GM21390 (cell line): ENCODE measurements around the gene NTF3.

Source experiments
- ATAC-seq: cut with Tn5 transposase; IDR thresholded peaks from one replicate; pipeline ENCODE4 v1.9.1; 2021; ENCODE audit not compliant: unreplicated experiment

NTF3 gene

DNA sequence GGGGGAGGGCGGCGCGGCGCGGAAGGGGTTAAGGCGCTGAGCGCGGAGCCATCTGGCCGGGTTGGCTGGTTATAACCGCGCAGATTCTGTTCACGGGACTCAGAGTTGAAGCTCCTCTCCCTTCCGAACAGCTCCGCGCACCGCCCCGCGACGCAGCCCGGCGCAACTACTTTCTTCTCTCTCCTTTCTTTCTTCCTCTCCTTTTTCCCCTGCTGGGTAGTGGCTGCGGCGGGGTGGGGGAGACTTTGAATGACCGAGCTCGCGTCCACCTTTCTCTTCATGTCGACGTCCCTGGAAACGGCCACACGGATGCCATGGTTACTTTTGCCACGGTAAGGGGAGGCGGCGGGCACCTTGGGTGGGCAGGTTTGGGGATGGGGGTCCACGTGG, at the start of gene NTF3:
TSS of gene NTF3 (plus strand) at position 98 of the 390 bp plus-strand sequence. CDS start at position 315, 217 bp downstream.
- ATAC-seq: no peak

DNA sequence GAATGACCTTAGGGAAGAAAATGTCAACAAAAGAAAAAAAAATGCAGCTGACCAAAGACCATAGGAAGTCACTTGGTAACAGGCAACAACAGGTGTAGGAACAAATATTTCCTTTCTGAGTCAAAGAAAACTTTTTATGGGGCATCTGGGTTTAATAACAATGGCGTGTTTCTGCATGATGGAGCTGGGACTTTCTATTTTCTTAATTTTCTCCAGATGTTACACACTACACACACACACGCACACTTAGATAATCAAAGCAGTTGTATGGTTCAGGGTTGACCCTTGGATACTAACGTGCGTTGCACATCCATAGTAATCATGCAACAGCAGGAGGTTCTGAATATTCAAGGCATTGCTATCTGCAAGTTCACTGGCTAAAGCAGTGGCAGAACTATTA, 47.9 kb upstream of the NTF3 start:
- ATAC-seq: no peak

DNA sequence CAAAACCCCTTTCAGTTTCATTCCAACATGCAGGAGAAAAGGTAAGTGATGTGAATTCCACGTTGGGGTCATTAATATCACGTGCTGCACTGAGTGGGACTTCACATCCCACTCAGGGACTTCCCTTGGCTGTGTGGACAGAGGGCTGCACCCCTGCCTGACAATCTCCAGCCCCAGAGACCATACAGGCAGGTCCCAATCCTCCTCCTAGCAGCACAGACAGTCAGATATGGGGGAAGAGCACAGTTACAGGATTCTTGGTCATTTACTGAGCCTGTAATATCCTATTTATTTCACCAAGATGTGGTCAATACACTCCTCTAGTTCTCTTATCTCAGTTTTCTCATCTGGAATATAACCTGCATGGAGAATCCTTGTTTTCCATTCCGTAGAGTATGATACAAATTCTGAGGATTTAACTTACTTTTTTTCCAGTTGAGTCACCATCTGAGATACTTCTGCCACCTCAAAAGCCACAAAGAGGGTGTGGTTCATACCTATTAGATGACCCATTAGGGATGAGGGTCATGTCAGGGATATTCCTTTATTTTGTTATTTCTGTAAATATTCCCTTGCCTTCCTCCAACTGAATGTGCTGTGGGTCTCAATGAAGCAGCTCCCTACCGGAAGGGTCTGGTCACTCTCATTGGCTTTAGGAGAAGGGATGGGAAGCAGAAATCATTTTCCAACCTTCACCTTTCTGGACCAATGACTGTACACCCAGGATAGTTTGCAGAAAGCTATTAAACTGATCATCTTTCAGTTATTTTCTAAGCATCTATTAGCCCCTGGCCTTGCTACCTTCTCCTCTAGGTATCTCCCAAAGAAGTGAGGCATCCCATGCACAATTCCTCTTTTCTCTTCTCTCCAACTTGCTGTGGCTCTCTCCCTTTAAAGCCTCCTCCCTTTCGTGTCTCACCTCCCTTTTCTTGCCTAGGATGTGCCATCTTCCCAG, 43.0 kb upstream of the NTF3 start:
- ATAC-seq: no peak

DNA sequence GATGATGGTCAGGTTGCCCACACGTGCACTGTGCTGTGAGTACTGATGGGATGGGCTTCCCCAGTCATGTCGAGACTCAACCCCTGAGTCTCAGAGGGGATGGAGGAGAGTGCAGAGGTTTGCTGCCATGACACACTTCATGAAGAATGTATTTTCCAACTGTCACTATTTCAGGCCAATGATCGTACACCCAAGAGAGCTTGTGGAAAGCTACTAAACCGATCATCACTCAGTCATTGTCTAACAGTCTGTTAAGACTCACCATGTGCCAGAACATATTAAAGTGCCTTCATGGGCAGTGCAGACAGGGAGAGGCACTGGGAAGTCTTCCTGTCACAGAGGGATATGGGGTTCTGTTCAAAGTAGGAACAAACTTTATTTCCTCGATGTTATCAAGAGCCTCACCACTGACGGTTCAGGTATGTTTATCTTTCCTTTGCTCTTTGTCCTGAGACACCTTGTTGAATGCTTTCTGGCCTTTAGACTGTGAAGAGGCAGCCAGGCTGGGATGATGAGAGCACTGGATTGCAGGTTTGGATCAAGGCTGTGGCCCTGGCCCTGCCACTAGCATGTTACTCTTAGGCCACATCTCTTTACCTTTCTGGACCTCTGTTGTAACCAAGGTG, 41.6 kb upstream of the NTF3 start:
- no peak for ATAC-seq

DNA sequence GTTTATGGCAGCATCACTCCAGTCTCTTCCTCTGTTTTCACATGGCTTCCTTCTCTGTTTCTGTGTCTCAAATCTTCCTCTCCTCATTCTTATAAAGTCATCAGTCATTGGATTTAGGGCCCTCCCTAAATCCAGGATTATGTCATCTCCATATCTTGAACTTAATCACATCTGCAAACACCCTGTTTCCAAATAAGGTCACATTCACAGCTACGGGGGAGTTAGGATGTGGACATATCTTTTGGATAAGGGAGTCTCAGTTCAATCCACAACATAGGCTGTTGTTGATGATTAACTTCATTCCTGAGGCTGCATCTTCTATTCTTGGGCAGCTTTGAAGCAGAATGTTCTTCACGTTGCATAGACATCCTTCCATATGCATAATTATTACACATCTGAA, 40.3 kb upstream of the NTF3 start:
- ATAC-seq: no peak

DNA sequence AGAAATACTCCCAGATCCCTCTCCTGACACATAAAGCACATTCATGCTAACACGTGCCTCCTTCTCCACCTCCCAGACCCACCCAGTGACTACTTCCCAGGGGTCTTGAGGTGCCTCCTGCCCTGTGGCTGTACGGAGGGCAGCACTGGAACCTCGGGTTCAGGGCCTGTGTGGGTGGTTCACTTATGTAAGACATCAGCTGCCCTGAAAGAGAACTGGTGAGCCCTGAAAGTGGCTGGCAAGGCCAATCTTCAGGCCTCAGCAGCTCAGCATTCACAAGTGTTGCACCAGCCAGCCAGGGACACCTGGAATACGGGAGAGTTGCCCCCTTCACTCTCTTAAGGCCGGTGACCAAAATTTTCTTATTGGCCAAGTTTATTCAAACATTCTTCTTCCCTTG, 38.9 kb upstream of the NTF3 start:
- no peak for ATAC-seq

DNA sequence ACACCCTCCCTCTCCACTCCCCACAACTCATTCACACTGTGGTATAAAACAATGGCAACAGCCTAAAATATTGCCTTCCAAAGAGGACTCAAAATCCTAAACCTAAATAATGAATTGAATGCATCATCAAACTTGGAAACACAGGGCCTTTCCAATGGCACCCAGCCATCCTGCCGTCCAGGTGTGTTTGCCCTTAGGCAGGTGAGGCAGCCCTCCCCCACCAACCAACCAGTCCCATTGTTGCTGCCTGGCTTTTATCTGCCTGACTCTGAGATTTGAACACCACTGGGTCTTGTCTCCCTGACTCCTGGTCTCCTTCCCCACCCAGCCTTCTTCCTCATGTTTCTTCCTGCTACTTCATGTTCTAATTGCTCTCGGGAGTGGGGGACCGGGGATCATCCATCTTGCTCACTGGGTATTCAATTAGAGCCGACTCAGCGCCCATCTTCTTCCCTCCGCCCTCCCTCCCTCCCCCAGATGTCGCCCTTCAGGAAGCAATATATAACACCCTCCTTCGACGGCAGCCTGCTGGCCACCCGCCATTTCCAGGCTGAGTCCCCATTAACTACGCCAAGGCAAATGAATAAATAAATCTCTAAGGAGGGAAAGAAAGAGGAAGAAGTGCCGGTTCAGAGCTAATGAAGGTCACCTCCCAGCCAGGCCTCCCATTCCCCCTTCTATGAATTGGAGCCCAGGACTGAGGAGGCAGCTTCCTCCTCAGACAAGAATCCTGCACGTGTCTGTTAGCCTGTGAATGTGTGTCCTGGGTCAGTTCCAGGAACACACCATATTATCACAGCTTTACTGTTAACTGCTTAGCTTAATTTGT, 36.3 kb upstream of the NTF3 start:
- ATAC-seq: no peak

DNA sequence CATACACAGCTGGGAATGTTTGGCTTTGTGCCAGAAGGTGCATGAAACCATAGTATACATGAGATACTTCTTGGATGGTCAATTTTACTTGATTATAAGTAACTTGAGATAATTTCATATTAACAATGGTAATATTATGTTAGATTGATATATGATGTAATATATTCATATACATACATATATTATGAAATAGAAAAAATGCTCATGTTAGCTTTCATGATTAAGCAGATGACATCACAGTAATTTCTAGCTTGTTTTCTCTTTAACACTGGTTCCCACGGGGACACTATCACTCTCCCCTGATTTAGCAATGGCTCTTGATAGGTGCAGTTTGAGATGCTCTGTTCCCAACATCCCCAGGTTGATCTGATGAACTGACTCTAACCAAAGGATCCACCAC, 35.4 kb upstream of the NTF3 start:
- no peak for ATAC-seq

DNA sequence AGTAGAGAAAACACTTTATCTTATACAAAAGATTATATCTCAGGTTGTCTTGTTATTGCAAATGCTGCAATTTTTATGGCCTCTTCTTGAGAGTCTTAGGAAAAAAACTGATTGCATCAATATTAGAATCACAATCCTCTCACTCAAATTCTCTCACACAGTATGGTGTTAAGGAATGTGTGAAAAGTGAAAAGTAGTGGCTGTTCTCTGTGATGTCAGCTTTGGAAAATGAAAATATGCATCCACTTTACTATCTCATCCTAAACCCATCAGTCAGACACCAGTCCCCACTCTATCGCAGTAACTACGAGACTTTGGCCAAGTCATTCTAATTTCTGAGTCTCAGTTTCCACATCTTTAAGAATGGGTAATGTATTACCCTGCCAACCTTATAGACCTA, 32.6 kb upstream of the NTF3 start:
- no peak for ATAC-seq

DNA sequence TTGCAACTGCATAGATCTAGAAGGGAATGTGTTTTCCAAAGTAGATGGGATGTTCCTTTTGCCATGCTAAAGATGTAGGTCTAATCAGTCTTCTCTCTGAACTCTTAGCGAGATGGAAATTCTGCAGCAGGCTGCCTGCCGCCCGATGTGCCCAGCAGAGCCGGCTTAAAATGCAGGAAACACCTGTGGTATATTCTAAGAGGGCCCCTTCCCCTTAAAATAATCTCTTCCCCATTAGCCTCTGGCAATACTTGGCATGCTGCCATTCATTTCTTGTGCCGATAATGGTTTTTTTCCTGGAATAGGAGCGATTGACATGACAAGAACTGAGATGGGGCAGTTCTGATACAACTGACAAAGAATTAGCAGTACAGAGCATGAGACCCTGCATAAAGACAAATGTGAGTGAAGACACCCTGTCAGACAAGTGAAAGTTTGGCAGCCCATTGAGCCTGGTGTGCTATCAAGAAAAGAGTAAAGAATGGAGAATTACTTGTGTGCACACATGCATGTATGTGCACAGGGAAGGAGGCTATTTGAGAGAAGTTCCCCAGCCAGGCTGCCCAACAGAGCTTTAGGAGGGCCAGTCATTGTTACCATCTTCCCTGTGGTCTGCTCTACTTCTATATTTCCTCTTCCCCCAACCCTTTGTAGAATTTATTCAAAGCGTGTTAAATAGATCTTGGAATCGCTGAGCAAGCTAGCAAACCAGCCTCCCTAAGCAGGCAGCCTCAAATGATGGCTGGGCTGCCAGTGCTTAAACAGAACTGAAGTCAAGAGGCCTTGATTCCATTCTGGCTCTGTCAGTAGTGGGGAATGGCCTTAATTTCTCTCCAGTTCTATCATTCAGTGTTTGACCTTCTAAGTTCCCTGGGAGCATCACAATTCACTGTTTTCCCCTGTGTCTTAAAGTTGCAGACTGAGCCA, 29.6 kb upstream of the NTF3 start:
- ATAC-seq: no peak

DNA sequence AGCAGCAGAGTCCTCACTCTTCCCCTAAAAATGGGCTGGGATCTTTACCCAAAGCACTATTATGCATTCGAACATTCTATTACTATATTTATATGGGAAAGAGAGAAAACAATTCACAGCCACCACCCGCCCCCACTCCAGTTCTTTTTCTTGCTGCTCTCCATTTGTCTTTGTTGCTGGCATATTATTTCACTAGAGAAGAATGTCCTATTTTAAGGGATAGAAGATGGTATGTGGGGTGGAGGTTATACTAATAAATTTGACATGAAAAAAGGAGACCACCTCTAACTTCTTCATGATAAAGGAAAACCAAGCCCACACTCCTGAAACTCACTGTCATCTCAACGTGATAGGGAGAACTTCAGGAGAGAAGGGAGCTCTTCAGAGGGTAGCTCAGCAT, 28.5 kb upstream of the NTF3 start:
- no peak for ATAC-seq

DNA sequence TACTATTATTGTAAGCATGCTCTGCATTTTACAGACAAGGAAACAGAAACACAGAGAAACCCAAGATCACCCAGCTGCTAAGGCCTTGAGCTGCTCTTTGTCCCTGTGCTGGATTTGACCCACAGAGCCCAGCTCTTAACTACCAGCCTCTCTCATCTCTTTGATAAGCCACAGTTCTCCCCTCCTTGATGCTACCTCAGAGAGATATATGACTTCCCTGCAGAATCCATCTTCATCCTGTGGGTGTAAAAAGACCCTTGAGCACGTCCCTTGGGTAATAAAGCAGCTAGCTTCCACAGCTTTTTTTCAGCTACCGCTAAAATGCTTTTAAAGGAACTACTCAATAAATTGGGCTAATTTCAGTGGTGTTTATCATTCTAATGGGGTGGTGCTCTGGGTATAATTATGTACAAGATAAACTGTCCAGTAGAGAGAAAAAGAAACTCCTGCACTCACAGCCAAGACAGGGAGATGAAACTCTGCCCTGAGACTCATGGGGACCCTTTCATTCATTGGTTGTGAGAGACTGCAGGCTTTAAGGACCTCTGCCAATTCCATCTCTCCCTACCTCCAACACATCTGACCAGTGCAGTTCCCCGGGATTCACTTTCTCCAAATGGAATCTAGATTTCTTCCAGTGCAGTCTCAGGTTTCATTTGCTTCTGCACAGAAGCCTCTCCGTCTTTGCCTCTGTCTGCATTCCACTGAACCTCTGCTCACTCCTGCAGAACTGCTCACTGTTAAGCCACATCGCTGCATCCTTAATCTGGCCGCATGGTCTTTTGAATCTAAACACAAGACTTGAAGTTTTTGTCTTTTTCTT, 24.7 kb upstream of the NTF3 start:
- ATAC-seq: no peak

DNA sequence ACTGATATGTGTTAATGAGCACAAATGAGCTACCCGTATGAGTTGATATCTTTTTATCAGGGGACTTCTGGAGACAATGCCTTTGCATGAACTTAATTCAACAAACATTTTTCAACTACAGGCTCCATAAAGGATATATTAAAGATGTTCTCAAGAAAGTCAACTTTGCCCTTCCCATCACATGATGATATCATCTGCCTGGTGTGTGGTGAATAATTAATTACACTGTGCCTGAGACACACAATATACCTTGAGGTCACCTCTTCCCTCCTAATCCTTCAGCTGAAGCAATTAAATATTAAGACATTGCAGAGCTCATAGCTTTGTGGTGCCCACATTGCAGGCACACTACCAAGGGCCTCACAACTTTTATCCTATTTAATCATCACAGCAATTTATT, 22.3 kb upstream of the NTF3 start:
- ATAC-seq: no peak

DNA sequence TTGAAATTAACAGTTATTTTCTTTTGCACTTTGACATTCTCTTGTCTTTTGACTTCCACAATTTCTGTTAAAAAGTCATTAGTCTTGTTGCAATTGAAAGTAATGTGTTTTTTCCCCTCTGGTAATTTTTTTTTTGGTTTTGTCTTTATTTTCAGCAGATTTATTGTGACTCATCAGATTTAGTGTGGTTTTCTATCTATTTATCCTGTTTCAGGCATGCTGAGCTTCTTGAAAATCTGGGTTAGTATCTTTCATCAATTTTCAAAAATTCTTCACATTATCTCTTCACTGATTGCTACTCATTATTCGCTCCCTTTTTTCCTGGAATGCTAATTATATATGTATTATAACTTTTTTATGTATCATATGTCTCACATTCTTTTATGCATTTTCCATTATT, 15.3 kb upstream of the NTF3 start:
- ATAC-seq: no peak

DNA sequence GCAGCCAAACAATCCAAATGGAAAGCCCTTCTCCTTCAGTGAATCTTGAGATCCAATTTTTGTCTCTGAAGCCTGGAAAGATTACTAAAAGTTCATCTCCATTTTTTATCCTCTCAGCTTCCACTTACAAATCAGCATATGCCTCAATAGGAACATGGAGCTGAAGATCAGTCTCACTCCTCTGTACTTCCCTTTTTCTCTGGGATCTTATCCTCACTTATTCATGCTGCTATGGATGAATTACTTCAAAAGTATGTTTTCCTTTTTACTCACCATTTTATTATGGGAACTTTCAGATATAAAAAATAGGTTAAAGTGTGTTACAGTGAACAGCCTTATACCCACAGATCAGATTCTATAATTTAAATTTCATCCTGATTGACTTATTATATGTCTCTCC, 14.4 kb upstream of the NTF3 start:
- ATAC-seq: no peak

DNA sequence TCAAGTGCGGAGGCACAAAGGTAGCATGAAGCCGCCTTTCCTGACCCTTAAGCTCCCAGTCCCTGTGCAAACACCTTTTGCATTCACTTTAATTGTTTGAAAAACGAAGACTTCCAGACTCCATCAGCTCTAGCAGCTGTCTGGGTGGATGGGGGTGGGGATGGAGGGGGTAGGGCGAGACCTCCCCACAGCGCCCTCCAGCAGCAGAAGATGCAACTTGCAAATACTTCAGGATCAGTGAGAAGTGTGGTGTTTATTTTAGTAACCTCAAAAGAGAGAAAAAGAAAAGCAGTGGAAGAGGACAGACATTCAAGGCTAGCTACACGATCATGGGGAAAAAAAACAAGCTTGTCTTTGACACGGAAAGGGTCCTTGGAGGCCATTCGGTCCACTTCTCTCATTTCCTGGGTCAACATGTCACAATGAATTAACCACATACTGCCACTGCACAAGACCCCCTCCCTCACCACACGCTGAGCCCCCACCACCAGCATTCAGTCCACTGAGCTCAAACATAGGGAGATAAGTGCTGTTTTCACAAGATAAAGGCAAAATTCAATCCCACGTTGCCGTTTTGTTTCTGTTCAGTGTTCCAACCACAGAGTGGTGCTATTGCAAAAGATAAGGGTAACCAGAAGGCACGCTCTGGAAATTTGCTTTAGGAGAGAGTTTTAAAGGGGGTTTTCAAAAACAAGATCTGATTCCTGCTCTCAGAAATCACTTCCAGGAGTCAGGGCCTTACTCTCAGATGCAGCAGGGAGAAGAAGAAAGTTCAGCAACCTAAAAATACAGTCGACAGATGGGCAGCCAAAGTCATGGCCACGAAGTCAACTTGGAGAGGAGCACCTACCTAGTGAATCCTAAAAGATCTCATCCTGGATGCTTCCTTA, 3.3 kb upstream of the NTF3 start:
- no peak for ATAC-seq

DNA sequence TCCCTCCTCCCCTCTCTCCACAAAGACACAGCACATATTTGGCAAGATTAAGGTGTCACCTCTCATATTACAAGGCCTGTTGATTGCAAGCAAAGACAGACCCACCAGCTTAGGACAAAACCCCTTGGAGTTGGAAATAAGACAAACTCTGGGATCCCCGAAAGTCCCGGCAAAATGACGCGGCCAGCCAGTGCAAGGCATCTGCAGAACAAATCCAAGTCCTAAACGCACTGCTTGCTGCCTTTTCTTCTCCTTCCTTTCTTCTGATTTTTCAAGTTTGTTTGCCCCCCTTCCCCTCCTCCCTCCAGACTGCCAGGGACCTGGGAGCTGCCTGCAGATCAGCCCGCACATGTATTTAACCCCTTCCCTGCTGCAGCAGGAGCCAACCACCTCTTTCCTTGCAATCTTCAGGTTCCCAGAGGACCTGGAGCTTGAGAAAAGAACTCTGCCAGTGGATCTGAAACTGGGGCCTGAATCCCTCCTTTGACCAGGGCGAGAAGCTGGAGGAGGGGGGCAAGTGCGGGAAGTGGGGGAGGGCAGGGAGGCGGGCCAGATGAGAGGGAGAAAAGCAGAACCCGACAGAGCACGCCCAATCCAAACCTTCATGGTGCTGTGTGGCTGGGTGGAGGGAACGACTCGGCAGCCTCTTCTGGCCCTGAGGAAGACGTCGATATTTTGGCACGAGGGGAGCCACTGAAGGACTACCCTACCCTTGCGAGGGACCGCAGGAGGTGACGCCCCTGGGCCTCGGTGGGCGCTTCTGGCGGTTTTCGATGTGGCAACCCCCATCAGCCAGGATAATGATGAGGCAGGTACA, 2.0 kb upstream of the NTF3 start:
- ATAC-seq: no peak
